ENCODE measurements around the gene IGFALS.

- no peak for TF ChIP-seq CTCF (IDR thresholded peaks at IDR 0.05)
- no peak for TF ChIP-seq POLR2AphosphoS5 (IDR thresholded peaks at IDR 0.05; ENCODE audit: insufficient read depth in 1 of 2, low read depth in 1 of 2)
Observed at GRCh38 chr16:1769402-1770300, 23.9 kb downstream of the IGFALS start.

Data from vagina (tissue), 2 donors.